Smooth muscle cell (in vitro differentiated cells): ENCODE data around the gene PKHD1. TPM values are rescaled to one million over a fixed set of nuclear protein-coding genes. Genes with fewer than 3 reads are reported as not detected.

Experiments
- DNase-seq: peaks from one replicate; lab custom pipeline; 2025; ENCODE audit not compliant: unreplicated experiment; lab: John Stamatoyannopoulos, UW
- H2AFZ ChIP-seq: fragments of 200-600 bp; sonication (generic); 2 replicates; pipeline ENCODE4 v1.6.0; 2016; ENCODE audit warnings: antibody characterized with exemption, low read depth, mild to moderate bottlenecking
- H3F3A ChIP-seq: fragments of 200-600 bp; sonication (generic); 2 replicates; pipeline ENCODE4 v1.6.0; 2017; ENCODE audit warnings: antibody characterized with exemption, low read depth
- H3K27ac ChIP-seq: fragments of 200-600 bp; sonication (generic); 2 replicates; pipeline ENCODE4 v1.5.1; 2016; ENCODE audit warnings: low read depth, mild to moderate bottlenecking
- H3K27me3 ChIP-seq: fragments of 200-600 bp; sonication (generic); 2 replicates; pipeline ENCODE4 v1.6.1; 2016; ENCODE audit warnings: low read depth, mild to moderate bottlenecking
- H3K36me3 ChIP-seq: fragments of 200-600 bp; sonication (generic); 2 replicates; pipeline ENCODE4 v1.5.1; 2016; ENCODE audit warnings: low read depth
- H3K4me1 ChIP-seq: fragments of 200-600 bp; sonication (generic); 2 replicates; pipeline ENCODE4 v1.5.1; 2016; ENCODE audit warnings: low read depth
- H3K4me2 ChIP-seq: fragments of 200-600 bp; sonication (generic); 2 replicates; pipeline ENCODE4 v1.6.0; 2016; ENCODE audit warnings: mild to moderate bottlenecking
- H3K4me3 ChIP-seq: fragments of 200-600 bp; sonication (generic); 2 replicates; pipeline ENCODE4 v1.5.1; 2016; ENCODE audit warnings: mild to moderate bottlenecking
- H3K79me2 ChIP-seq: fragments of 200-600 bp; sonication (generic); 2 replicates; pipeline ENCODE4 v1.6.0; 2016; ENCODE audit warnings: low read depth, mild to moderate bottlenecking
- H3K9ac ChIP-seq: fragments of 200-600 bp; sonication (generic); 2 replicates; pipeline ENCODE4 v1.6.0; 2016; ENCODE audit warnings: low read depth
- H3K9me3 ChIP-seq: fragments of 200-600 bp; sonication (generic); replicated peaks from 2 replicates; pipeline ENCODE4 v1.5.1; 2016; ENCODE audit warnings: low read depth
- H4K20me1 ChIP-seq: fragments of 200-600 bp; sonication (generic); 2 replicates; pipeline ENCODE4 v1.6.0; 2016; ENCODE audit warnings: low read depth
- CTCF ChIP-seq: fragments of 200-600 bp; sonication (generic); IDR thresholded peaks from 2 replicates; pipeline ENCODE4 v1.5.1; 2017; ENCODE audit warnings: borderline replicate concordance, mild to moderate bottlenecking, antibody characterized with exemption; ENCODE audit not compliant: insufficient read depth, poor library complexity, severe bottlenecking
- WGBS: methylation state at CpG from one replicate; pipeline ENCODE4 v1.1.7; 2016; ENCODE audit warnings: low lambda C conversion rate; 5-methylcytosine and 5-hydroxymethylcytosine counted together
- polyA plus RNA-seq: library from polyadenylated mRNA; unstranded; fragments of >200 nt; fragmentation: Nextera tagmentation; extraction: Ambion mirVana; gene quantifications from 2 replicates; pipeline ENCODE4 v1.2.1, GENCODE V29; 2016
- total RNA-seq: library from RNA; depleted of rRNA; stranded (reverse); fragments of >200 nt; gene quantifications from 2 replicates; pipeline ENCODE4 v1.2.3, GENCODE V29; 2014

Gene PKHD1
- total and polyA plus RNA-seq, 2 experiments from 2014 or later = not detected

GRCh38 chr6:52024451-52025068 lies 62.9 kb downstream of the PKHD1 start:
- TF ChIP-seq CTCF = no peak
- no peak overlapping the region for H3K4me3 ChIP-seq
- no peak overlapping the region for H3K9ac ChIP-seq
- H3F3A ChIP-seq = no peaks in the 10 kb centered on the region
- H3K27ac ChIP-seq = no peak overlapping the region
- H3K36me3 ChIP-seq = no peaks in the 10 kb centered on the region
- 94% methylated on average over 12 of the region's 12 CpGs for WGBS
- H2AFZ ChIP-seq = no peak overlapping the region
- no peak for DNase-seq
- H3K4me2 ChIP-seq = no peak overlapping the region
- no peaks in the 10 kb centered on the region for H3K9me3 ChIP-seq
- no peaks in the 10 kb centered on the region for H3K4me1 ChIP-seq
- H4K20me1 ChIP-seq = no peaks in the 10 kb centered on the region
- no peaks in the 10 kb centered on the region for H3K79me2 ChIP-seq
- no peaks in the 10 kb centered on the region for H3K27me3 ChIP-seq

- no peaks in the 10 kb centered on the region for H3F3A ChIP-seq
- H3K27ac ChIP-seq = no peak overlapping the region
- no peak overlapping the region for H3K4me3 ChIP-seq
- no peaks in the 10 kb centered on the region for H3K4me1 ChIP-seq
- no peak overlapping the region for H2AFZ ChIP-seq
- no peaks in the 10 kb centered on the region for H4K20me1 ChIP-seq
- no peak overlapping the region for H3K4me2 ChIP-seq
- no peak overlapping the region for H3K9ac ChIP-seq
- 85% methylated on average over 3 of the region's 3 CpGs for WGBS
- no peaks in the 10 kb centered on the region for H3K27me3 ChIP-seq
- no peaks in the 10 kb centered on the region for H3K79me2 ChIP-seq
- no peaks in the 10 kb centered on the region for H3K36me3 ChIP-seq
- no peak for TF ChIP-seq CTCF
- no peaks in the 10 kb centered on the region for H3K9me3 ChIP-seq
- no peak for DNase-seq
Observed at GRCh38 chr6:52022675-52023074, 64.7 kb downstream of the PKHD1 start.

DNA sequence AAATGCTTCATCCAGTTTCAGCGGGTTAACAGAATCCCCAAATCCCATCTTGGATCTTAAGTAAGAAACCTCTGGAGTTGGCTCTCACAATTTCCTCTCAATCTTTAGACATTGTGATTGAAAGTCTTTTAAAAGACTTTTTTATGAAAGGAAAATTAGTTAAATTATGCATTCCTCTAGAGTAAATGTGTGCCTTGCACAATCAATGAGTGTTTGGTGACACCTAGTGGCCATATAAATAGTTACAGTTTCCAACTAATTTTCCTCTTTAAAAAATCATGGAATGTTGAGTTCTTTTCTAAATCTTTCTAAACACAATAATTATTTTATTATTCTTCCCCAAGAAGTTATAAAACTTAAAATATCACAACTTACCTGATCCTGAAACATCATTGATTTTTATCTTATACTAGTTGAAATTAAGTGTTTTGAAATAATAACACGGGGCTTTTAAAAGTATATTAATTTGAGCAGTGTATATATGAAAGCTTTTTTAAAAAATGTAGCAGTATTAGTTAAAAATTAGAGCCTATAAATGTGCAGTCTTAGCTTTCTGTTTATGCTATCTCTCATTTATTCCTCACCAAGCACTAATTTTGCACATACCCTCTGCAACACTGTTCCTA lies 66.4 kb downstream of the PKHD1 start:
- H3K9me3 ChIP-seq = no peaks in the 10 kb centered on the region
- no peak overlapping the region for H3K27ac ChIP-seq
- no peaks in the 10 kb centered on the region for H3F3A ChIP-seq
- no peaks in the 10 kb centered on the region for H3K27me3 ChIP-seq
- no peak overlapping the region for H2AFZ ChIP-seq
- DNase-seq = no peak
- TF ChIP-seq CTCF = peak; percentile 89
- H3K4me3 ChIP-seq = no peak overlapping the region
- H3K4me1 ChIP-seq = no peaks in the 10 kb centered on the region
- H3K79me2 ChIP-seq = no peaks in the 10 kb centered on the region
- WGBS = 98% methylated on average over 2 of the region's 2 CpGs
- no peak overlapping the region for H3K9ac ChIP-seq
- no peaks in the 10 kb centered on the region for H4K20me1 ChIP-seq
- no peaks in the 10 kb centered on the region for H3K36me3 ChIP-seq
- no peak overlapping the region for H3K4me2 ChIP-seq

DNA sequence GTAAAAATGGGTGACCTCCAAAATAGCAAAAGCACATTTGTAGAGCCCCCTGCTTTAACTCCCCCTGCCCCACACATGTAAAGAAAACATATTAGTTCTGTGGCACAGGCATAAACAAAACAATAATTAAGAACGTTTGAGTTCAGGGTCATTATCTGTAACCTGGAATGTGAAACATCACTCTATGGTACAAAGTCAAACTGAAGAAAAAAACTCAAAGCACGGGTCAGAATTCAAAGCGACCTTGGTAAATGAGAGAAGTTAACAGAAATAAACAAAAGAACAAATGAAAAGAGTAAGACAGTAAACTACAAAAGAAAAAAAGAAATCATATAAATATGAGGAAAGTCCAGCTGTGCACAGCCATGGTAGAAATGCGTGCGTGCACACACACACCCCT lies 67.5 kb downstream of the PKHD1 start:
- no peaks in the 10 kb centered on the region for H3K9me3 ChIP-seq
- H3K9ac ChIP-seq = no peak overlapping the region
- H3K27me3 ChIP-seq = no peaks in the 10 kb centered on the region
- no peak overlapping the region for H3K4me2 ChIP-seq
- no peak overlapping the region for H2AFZ ChIP-seq
- no peaks in the 10 kb centered on the region for H3K36me3 ChIP-seq
- WGBS = 81% methylated on average over 5 of the region's 5 CpGs
- no peaks in the 10 kb centered on the region for H4K20me1 ChIP-seq
- no peak overlapping the region for H3K27ac ChIP-seq
- H3K4me1 ChIP-seq = no peaks in the 10 kb centered on the region
- H3K79me2 ChIP-seq = no peaks in the 10 kb centered on the region
- no peaks in the 10 kb centered on the region for H3F3A ChIP-seq
- TF ChIP-seq CTCF = no peak
- no peak overlapping the region for H3K4me3 ChIP-seq
- no peak for DNase-seq
